NT2/D1 (cell line): Measurements from ENCODE around the gene GNG12.
"Not testable (repeated sequence)": the region's sequence is repeated elsewhere in the genome, so short reads cannot be mapped to it uniquely, and the experiment has no call there.

ENCODE experiments used
- DNase-seq: peaks from one replicate; pipeline ENCODE4 v3.0.0-alpha.2; 2011; ENCODE audit warnings: low read depth, low spot score
- H3K27me3 ChIP-seq: 2 replicates; pipeline ENCODE4 v1.6.0; 2011; ENCODE audit warnings: mild to moderate bottlenecking; ENCODE audit not compliant: insufficient read length, insufficient read depth
- H3K36me3 ChIP-seq: 2 replicates; pipeline ENCODE4 v1.6.1; 2011; ENCODE audit warnings: mild to moderate bottlenecking, low read length, mixed read lengths; ENCODE audit not compliant: insufficient read depth, insufficient read length
- H3K4me1 ChIP-seq: 2 replicates; pipeline ENCODE4 v1.5.1; 2011; ENCODE audit not compliant: insufficient read depth, insufficient read length
- H3K4me3 ChIP-seq: 2 replicates; pipeline ENCODE4 v1.5.1; 2011; ENCODE audit warnings: low read depth; ENCODE audit not compliant: insufficient read length
- H3K9ac ChIP-seq: 2 replicates; pipeline ENCODE4 v1.6.0; 2011; ENCODE audit warnings: low read depth; ENCODE audit not compliant: insufficient read length
- H3K9me3 ChIP-seq: 2 replicates; pipeline ENCODE4 v1.5.1; 2011; ENCODE audit warnings: mild to moderate bottlenecking, low read length; ENCODE audit not compliant: insufficient read depth
- SUZ12 ChIP-seq: IDR thresholded peaks from 2 replicates; pipeline ENCODE4 v1.6.1; 2011; ENCODE audit not compliant: insufficient read length, insufficient read depth; ENCODE audit errors: extremely low read depth
- YY1 ChIP-seq: IDR thresholded peaks from 2 replicates; pipeline ENCODE4 v1.6.1; 2011; ENCODE audit not compliant: insufficient read length, insufficient read depth
- ZNF274 ChIP-seq: IDR thresholded peaks from 2 replicates; pipeline ENCODE4 v1.6.1; 2011; ENCODE audit warnings: mild to moderate bottlenecking, low read depth, low read length

GNG12 gene

GRCh38 chr1:67672260-67672803 is 160.9 kb downstream of the GNG12 start:
- Histone ChIP-seq H3K27me3 (no peaks in the 10 kb centered on the region), H3K4me3 (no peak overlapping the region), H3K36me3 (no peaks in the 10 kb centered on the region), H3K9me3 (no peaks in the 10 kb centered on the region), H3K4me1 (no peaks in the 10 kb centered on the region), H3K9ac (no peak overlapping the region)
- no peak for DNase-seq
- TF ChIP-seq SUZ12 (no peak), YY1 (no peak), ZNF274 (no peak)

- Histone ChIP-seq H3K4me1 (no peaks in the 10 kb centered on the region), H3K9me3 (no peaks in the 10 kb centered on the region), H3K9ac (no peak overlapping the region), H3K36me3 (no peaks in the 10 kb centered on the region), H3K4me3 (no peak overlapping the region), H3K27me3 (no peaks in the 10 kb centered on the region)
- no peak for DNase-seq
- TF ChIP-seq ZNF274 = no peak
- TF ChIP-seq YY1 = no peak
- TF ChIP-seq SUZ12 = no peak
Measured at GRCh38 chr1:67668660-67669059, 164.6 kb downstream of the GNG12 start.

GRCh38 chr1:67666636-67667035 is 166.6 kb downstream of the GNG12 start:
- Histone ChIP-seq H3K4me3 (no peak overlapping the region), H3K27me3 (no peaks in the 10 kb centered on the region), H3K4me1 (no peaks in the 10 kb centered on the region), H3K9ac (no peak overlapping the region), H3K9me3 (no peaks in the 10 kb centered on the region), H3K36me3 (no peaks in the 10 kb centered on the region)
- TF ChIP-seq YY1 = no peak
- TF ChIP-seq SUZ12 = no peak
- TF ChIP-seq ZNF274 = no peak
- no peak for DNase-seq

GRCh38 chr1:67665307-67665706 is 168.0 kb downstream of the GNG12 start:
- not testable (repeated sequence) for H3K36me3 ChIP-seq, H3K9me3 ChIP-seq, H3K4me3 ChIP-seq, DNase-seq, H3K27me3 ChIP-seq, H3K9ac ChIP-seq, H3K4me1 ChIP-seq

GRCh38 chr1:67664048-67664447 is 169.2 kb downstream of the GNG12 start:
- H3K9ac ChIP-seq = no peak overlapping the region
- no peaks in the 10 kb centered on the region for H3K4me1 ChIP-seq
- TF ChIP-seq ZNF274 (no peak), SUZ12 (no peak), YY1 (no peak)
- H3K36me3 ChIP-seq = no peaks in the 10 kb centered on the region
- H3K27me3 ChIP-seq = no peaks in the 10 kb centered on the region
- H3K4me3 ChIP-seq = no peak overlapping the region
- H3K9me3 ChIP-seq = no peaks in the 10 kb centered on the region
- DNase-seq = no peak

GRCh38 chr1:67662884-67663283 is 170.4 kb downstream of the GNG12 start:
- Histone ChIP-seq H3K36me3 (no peaks in the 10 kb centered on the region), H3K9me3 (no peaks in the 10 kb centered on the region), H3K27me3 (no peaks in the 10 kb centered on the region), H3K9ac (no peak overlapping the region), H3K4me1 (no peaks in the 10 kb centered on the region), H3K4me3 (no peak overlapping the region)
- no peak for DNase-seq
- no peak for TF ChIP-seq ZNF274

GRCh38 chr1:67659229-67659628 is 174.0 kb downstream of the GNG12 start:
- Histone ChIP-seq H3K9me3 (peaks cover 6% of the 10 kb centered on the region; the same call in 1 of the 2 replicates), H3K36me3 (no peaks in the 10 kb centered on the region), H3K4me1 (no peaks in the 10 kb centered on the region), H3K4me3 (no peak overlapping the region), H3K27me3 (no peaks in the 10 kb centered on the region), H3K9ac (no peak overlapping the region)
- TF ChIP-seq SUZ12 (no peak), ZNF274 (no peak), YY1 (no peak)
- DNase-seq = no peak

GRCh38 chr1:67657152-67657551 is 176.1 kb downstream of the GNG12 start:
- H3K36me3 ChIP-seq, H3K4me3 ChIP-seq, DNase-seq, H3K27me3 ChIP-seq, H3K4me1 ChIP-seq, H3K9ac ChIP-seq: not testable (repeated sequence)
- peaks cover 10% of the 10 kb centered on the region; the same call in 1 of the 2 replicates for H3K9me3 ChIP-seq
